Mammary epithelial cell (primary cell): Measurements from ENCODE around the gene TP73.

ENCODE experiments used
- EZH2 ChIP-seq: IDR thresholded peaks from 2 replicates; pipeline ENCODE4 v1.6.1; 2012; ENCODE audit warnings: low read length, inconsistent platforms, borderline replicate concordance
- TF ChIP-seq, protein P1 (sequence below), 2 donors: IDR thresholded peaks in 1 of 2; conservative IDR thresholded peaks in 1 of 2; 2 replicates each; pipeline ENCODE4 v1.5.1; 2011 to 2012; ENCODE audit warnings: inconsistent platforms in 2 of 2, low read length in 2 of 2, mild to moderate bottlenecking in 2 of 2, control low read depth in 1 of 2, low read depth in 1 of 2; ENCODE audit not compliant: insufficient read depth in 1 of 2; ENCODE audit errors: extremely low read depth in 1 of 2

GRCh38 chr1:3747522-3747848 is 95.2 kb downstream of the TP73 start:
- TF ChIP-seq, protein P1, sequence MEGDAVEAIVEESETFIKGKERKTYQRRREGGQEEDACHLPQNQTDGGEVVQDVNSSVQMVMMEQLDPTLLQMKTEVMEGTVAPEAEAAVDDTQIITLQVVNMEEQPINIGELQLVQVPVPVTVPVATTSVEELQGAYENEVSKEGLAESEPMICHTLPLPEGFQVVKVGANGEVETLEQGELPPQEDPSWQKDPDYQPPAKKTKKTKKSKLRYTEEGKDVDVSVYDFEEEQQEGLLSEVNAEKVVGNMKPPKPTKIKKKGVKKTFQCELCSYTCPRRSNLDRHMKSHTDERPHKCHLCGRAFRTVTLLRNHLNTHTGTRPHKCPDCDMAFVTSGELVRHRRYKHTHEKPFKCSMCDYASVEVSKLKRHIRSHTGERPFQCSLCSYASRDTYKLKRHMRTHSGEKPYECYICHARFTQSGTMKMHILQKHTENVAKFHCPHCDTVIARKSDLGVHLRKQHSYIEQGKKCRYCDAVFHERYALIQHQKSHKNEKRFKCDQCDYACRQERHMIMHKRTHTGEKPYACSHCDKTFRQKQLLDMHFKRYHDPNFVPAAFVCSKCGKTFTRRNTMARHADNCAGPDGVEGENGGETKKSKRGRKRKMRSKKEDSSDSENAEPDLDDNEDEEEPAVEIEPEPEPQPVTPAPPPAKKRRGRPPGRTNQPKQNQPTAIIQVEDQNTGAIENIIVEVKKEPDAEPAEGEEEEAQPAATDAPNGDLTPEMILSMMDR (conservative IDR thresholded peaks at IDR 0.05 in 1 of 2, IDR thresholded peaks at IDR 0.05 in 1 of 2; ENCODE audit: extremely low read depth in 1 of 2, insufficient read depth in 1 of 2, low read depth in 1 of 2, low read length in 2 of 2): no peak
- no peak for TF ChIP-seq EZH2
